ENCODE results near the gene DUSP9. TPM values are rescaled to one million over a fixed set of nuclear protein-coding genes. Genes with fewer than 3 reads are reported as not detected.

The DUSP9 gene
- total RNA-seq, 1 donor from 2014 or later = not detected

DNA sequence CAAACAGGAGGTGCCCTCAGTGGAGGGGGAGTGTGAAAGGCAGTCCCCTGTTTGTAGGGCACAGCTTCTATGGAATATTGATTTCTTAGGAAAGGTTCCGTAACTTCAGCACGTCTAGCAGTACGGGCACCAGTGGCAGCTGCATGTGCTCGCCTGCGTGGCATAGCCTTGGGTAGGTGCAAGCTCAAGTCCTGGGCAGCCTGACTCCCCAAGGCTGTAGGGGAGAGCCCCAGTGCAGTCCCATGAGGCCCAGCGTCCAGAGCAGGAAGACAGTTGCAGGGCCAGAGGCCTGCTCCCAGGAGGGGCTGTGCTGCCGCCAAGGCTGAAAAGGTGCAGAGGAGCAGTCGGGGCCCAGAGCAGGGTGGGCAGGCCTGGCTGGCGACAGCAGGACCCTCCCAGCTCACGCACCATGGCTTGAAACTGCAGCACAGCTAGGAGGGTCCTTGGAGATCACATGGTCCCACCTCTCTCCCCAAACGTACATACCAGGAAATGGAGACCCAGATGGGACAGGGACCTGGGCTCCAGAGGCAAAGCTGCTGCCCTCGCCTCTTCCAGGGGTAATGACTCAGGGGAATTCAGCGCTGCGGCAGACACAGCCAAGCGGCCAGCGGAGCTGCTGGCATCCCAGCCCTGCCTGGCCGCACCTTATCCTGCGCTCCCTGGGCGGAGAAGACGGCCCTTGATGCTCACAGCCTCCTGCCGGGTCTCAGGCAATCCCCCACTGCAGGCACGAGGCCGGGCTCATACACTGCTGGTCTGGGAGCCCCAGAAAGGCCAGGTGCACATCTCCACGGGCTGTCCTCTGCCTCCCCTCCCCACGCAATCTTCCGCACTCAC is 6.0 kb upstream of the DUSP9 start:
- H3K4me1 ChIP-seq = no peaks in the 10 kb centered on the region
- no peaks in the 10 kb centered on the region for H3K9me3 ChIP-seq
- no peak overlapping the region for H3K4me3 ChIP-seq
- H3K27ac ChIP-seq = no peak overlapping the region
- TF ChIP-seq, protein P1, sequence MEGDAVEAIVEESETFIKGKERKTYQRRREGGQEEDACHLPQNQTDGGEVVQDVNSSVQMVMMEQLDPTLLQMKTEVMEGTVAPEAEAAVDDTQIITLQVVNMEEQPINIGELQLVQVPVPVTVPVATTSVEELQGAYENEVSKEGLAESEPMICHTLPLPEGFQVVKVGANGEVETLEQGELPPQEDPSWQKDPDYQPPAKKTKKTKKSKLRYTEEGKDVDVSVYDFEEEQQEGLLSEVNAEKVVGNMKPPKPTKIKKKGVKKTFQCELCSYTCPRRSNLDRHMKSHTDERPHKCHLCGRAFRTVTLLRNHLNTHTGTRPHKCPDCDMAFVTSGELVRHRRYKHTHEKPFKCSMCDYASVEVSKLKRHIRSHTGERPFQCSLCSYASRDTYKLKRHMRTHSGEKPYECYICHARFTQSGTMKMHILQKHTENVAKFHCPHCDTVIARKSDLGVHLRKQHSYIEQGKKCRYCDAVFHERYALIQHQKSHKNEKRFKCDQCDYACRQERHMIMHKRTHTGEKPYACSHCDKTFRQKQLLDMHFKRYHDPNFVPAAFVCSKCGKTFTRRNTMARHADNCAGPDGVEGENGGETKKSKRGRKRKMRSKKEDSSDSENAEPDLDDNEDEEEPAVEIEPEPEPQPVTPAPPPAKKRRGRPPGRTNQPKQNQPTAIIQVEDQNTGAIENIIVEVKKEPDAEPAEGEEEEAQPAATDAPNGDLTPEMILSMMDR (IDR thresholded peaks at IDR 0.05) = no peak
- intact Hi-C loops (cut with DNase I) = no loop called here
- H3K27me3 ChIP-seq = no peaks in the 10 kb centered on the region
- DNase-seq (ENCODE audit: low spot score in 2 of 2) = peak in 1 of 2 donors; percentile 54
- H3K36me3 ChIP-seq = no peaks in the 10 kb centered on the region

- DNase-seq (ENCODE audit: low spot score in 2 of 2) = no peak
Measured at GRCh38 chrX:153641627-153642026, 5.4 kb upstream of the DUSP9 start.

DNA sequence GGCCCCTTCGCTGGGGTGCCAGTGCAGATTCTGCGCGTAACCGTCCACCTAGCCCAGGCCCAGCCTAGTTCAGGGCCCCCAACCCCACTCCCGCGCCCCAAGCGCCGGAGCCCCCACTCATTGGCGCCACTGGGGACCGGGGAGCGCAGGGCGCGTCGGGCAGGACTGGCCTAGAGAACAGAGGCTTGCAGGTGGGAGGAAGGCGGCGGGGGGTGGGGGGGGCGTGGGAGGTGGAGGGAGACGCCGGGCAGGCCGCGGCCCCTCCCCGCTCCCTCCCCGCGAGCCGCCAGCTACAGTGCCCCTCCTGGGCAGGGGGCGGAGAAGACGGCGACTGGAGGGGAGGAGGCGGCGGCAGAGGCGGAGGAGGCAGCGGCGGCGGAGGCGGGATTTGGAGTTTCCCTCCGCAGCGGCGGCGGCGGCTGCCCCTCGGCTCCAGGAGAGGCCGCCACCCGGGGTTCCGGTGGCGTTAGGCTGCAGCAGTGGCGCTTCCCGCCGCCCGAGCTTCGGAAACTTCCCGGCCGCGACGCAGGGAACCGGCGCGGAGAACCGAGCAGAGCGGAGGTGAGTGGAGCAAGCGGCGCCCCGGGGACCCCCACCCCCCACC is 4.8 kb upstream of the DUSP9 start:
- peak in 1 of 2 donors; percentile 42 for DNase-seq (ENCODE audit: low spot score in 2 of 2)
- H3K4me3 ChIP-seq = peak overlapping the region in 1 of 2 donors; percentile 40
- H3K27me3 ChIP-seq = peaks cover 7% of the 10 kb centered on the region
- H3K4me1 ChIP-seq = peaks cover 0 to 4% of the 10 kb centered on the region in 2 donors
- TF ChIP-seq, protein P1 (IDR thresholded peaks at IDR 0.05) = no peak
- H3K9me3 ChIP-seq = no peaks in the 10 kb centered on the region
- H3K36me3 ChIP-seq = no peaks in the 10 kb centered on the region
- intact Hi-C loops (cut with DNase I) = no loop called here
- no peak overlapping the region for H3K27ac ChIP-seq

More at GRCh38 chrX:153641627-153642026, 5.4 kb upstream of the DUSP9 start:
- TF ChIP-seq, protein P1 (IDR thresholded peaks at IDR 0.05) = no peak
- peaks cover 2% of the 10 kb centered on the region for H3K27me3 ChIP-seq
- peaks cover 0 to under 1% of the 10 kb centered on the region in 2 donors for H3K4me1 ChIP-seq
- no peak overlapping the region for H3K4me3 ChIP-seq
- no peaks in the 10 kb centered on the region for H3K9me3 ChIP-seq
- no peaks in the 10 kb centered on the region for H3K36me3 ChIP-seq
- intact Hi-C loops (cut with DNase I) = no loop called here
- no peak overlapping the region for H3K27ac ChIP-seq

- peak in 1 of 2 donors; percentile 49 for DNase-seq (ENCODE audit: low spot score in 2 of 2)
- H3K36me3 ChIP-seq = no peaks in the 10 kb centered on the region
- H3K4me1 ChIP-seq = peaks cover 0 to 4% of the 10 kb centered on the region in 2 donors
- intact Hi-C loops (cut with DNase I) = no loop called here
- no peaks in the 10 kb centered on the region for H3K9me3 ChIP-seq
- no peak overlapping the region for H3K27ac ChIP-seq
- H3K4me3 ChIP-seq = peak overlapping the region in 1 of 2 donors; percentile 40
- TF ChIP-seq, protein P1 (IDR thresholded peaks at IDR 0.05) = no peak
- peaks cover 14% of the 10 kb centered on the region for H3K27me3 ChIP-seq
Measured at GRCh38 chrX:153642655-153643430, 4.2 kb upstream of the DUSP9 start.

- H3K4me1 ChIP-seq = peaks cover 0 to 4% of the 10 kb centered on the region in 2 donors
- H3K27me3 ChIP-seq = peaks cover 14% of the 10 kb centered on the region
- H3K27ac ChIP-seq = no peak overlapping the region
- TF ChIP-seq, protein P1 (IDR thresholded peaks at IDR 0.05) = no peak
- peak in 1 of 2 donors; percentile 39 for DNase-seq (ENCODE audit: low spot score in 2 of 2)
- H3K4me3 ChIP-seq = peak overlapping the region in 1 of 2 donors; percentile 16
- intact Hi-C loops (cut with DNase I) = no loop called here
- no peaks in the 10 kb centered on the region for H3K9me3 ChIP-seq
- no peaks in the 10 kb centered on the region for H3K36me3 ChIP-seq
Measured at GRCh38 chrX:153643431-153644351, 3.3 kb upstream of the DUSP9 start.

Measured in ascending aorta (tissue), 2 donors.